A549 (cell line): ENCODE data around the gene CDK16. TPM values are rescaled to one million over a fixed set of nuclear protein-coding genes. Genes with fewer than 3 reads are reported as not detected.

Experiments used
- ATAC-seq, 2 experiments: fragments of 200-7000 bp in 1 of 2; fragments of >200 bp in 1 of 2; cut with Nextera tagmentation in 1 of 2; cut with Tn5 transposase in 1 of 2; 3 replicates each; pipeline versions ENCODE4 v1.8.0 to v1.9.1; 2018 to 2020; ENCODE audit warnings: mild to moderate bottlenecking in 1 of 2, moderate library complexity in 1 of 2
- CTCF ChIA-PET: fragments of 300-600 bp; sonication (Branson Sonifier 250); formaldehyde crosslinking; extraction: SDS; loops from one replicate; lab custom pipeline; 2021; ENCODE audit warnings: antibody characterized with exemption, inconsistent platforms; lab: Yijun Ruan, JAX
- POLR2A ChIA-PET: fragments of 350-600 bp; formaldehyde crosslinking; extraction: SDS; loops from one replicate; lab custom pipeline; 2021; ENCODE audit warnings: antibody characterized with exemption, inconsistent platforms; lab: Yijun Ruan, JAX
- DNase-seq, 2 experiments: peaks; one replicate each; pipeline versions ENCODE4 v3.0.0 to v3.0.0-alpha.2; 2011 to 2016; ENCODE audit warnings: low read depth in 1 of 2, low spot score in 1 of 2
- FAIRE-seq: peaks from 2 replicates; lab custom pipeline; 2011; peaks lifted over from hg19 to GRCh38; lab: Jason Lieb, UNC
- H3K27ac ChIP-seq, 2 experiments: fragments of >200 bp; sonication (Bioruptor Twin); formaldehyde crosslinking; 3 replicates each; pipeline ENCODE4 v1.5.1; 2016 to 2017
- H3K4me1 ChIP-seq: fragments of >200 bp; sonication (Bioruptor Twin); formaldehyde crosslinking; 3 replicates; pipeline ENCODE4 v1.6.1; 2016
- H3K4me2 ChIP-seq: fragments of >200 bp; sonication (Bioruptor Twin); formaldehyde crosslinking; 3 replicates; pipeline ENCODE4 v1.6.1; 2016
- H3K4me3 ChIP-seq: fragments of >200 bp; sonication (Bioruptor Twin); formaldehyde crosslinking; 3 replicates; pipeline ENCODE4 v1.5.1; 2016
- H3K9me3 ChIP-seq: fragments of >200 bp; sonication (Bioruptor Twin); formaldehyde crosslinking; 3 replicates; pipeline ENCODE4 v1.6.1; 2016
- BHLHE40 ChIP-seq: IDR thresholded peaks from 2 replicates; pipeline ENCODE4 v1.6.1; 2012; ENCODE audit warnings: low read depth, low read length, inconsistent platforms
- CTCF ChIP-seq: fragments of >200 bp; sonication (Bioruptor Twin); formaldehyde crosslinking; IDR thresholded peaks from 3 replicates; pipeline ENCODE4 v1.5.1; 2016
- EP300 ChIP-seq, 2 experiments: fragments of >200 bp; sonication (Bioruptor Twin); formaldehyde crosslinking; IDR thresholded peaks; 2 replicates in 1 of 2; 3 replicates in 1 of 2; pipeline ENCODE4 v1.6.1; 2016 to 2017
- FOXS1 ChIP-seq: fragments of 250-450 bp; sonication (Bioruptor Pico); IDR thresholded peaks from 2 replicates; pipeline ENCODE4 v1.5.0; 2020; ENCODE audit warnings: mild to moderate bottlenecking, moderate library complexity
- GATA3 ChIP-seq: IDR thresholded peaks from 2 replicates; pipeline ENCODE4 v1.6.1; 2012; ENCODE audit warnings: borderline replicate concordance
- HDAC2 ChIP-seq: fragments of 200-600 bp; sonication (generic); IDR thresholded peaks from 2 replicates; pipeline ENCODE4 v1.6.1; 2016
- HOXB5 ChIP-seq: fragments of 250-450 bp; sonication (Bioruptor Pico); IDR thresholded peaks from 2 replicates; pipeline ENCODE4 v1.5.0; 2020; ENCODE audit warnings: mild to moderate bottlenecking, moderate library complexity
- JUN ChIP-seq, 2 experiments: fragments of >200 bp; sonication (Bioruptor Twin); formaldehyde crosslinking; IDR thresholded peaks; 2 replicates in 1 of 2; 3 replicates in 1 of 2; pipeline ENCODE4 v1.6.1; 2016 to 2017
- MAFK ChIP-seq: fragments of 450-650 bp; IDR thresholded peaks from 2 replicates; pipeline ENCODE4 v1.6.1; 2014; ENCODE audit not compliant: partially characterized antibody
- MAZ ChIP-seq: fragments of 150-350 bp; IDR thresholded peaks from 2 replicates; pipeline ENCODE4 v1.6.1; 2014; ENCODE audit warnings: antibody characterized with exemption, low read depth, low read length, borderline replicate concordance
- POLR2A ChIP-seq: IDR thresholded peaks from 2 replicates; pipeline ENCODE4 v1.6.1; 2012; ENCODE audit warnings: mild to moderate bottlenecking, low read length
- RARB ChIP-seq: fragments of 250-450 bp; sonication (Bioruptor Pico); IDR thresholded peaks from 2 replicates; pipeline ENCODE4 v1.8.0; 2021; ENCODE audit warnings: mild to moderate bottlenecking, moderate library complexity
- REST ChIP-seq: fragments of 200-600 bp; sonication (generic); IDR thresholded peaks from 2 replicates; pipeline ENCODE4 v1.6.1; 2016; ENCODE audit warnings: antibody characterized with exemption, mild to moderate bottlenecking, moderate library complexity
- RNF2 ChIP-seq: fragments of 200-600 bp; sonication (generic); IDR thresholded peaks from 2 replicates; pipeline ENCODE4 v1.6.1; 2016; ENCODE audit warnings: low read depth, mild to moderate bottlenecking, antibody characterized with exemption, moderate library complexity, borderline replicate concordance
- SMC3 ChIP-seq: fragments of >200 bp; sonication (Bioruptor Twin); formaldehyde crosslinking; IDR thresholded peaks from 3 replicates; pipeline ENCODE4 v1.6.1; 2018; ENCODE audit warnings: inconsistent platforms
- SREBF2 ChIP-seq: fragments of 450-650 bp; IDR thresholded peaks from 2 replicates; pipeline ENCODE4 v1.6.1; 2014; ENCODE audit warnings: mild to moderate bottlenecking, moderate library complexity
- TP53 ChIP-seq: fragments of 250-450 bp; sonication (Bioruptor Pico); IDR thresholded peaks from 2 replicates; pipeline ENCODE4 v1.5.0; 2021; ENCODE audit warnings: mild to moderate bottlenecking, moderate library complexity
- ZC3H11A ChIP-seq: fragments of 450-650 bp; IDR thresholded peaks from 2 replicates; pipeline ENCODE4 v1.6.1; 2014; ENCODE audit warnings: antibody characterized with exemption, mild to moderate bottlenecking
- ZFP36 ChIP-seq: fragments of 450-650 bp; IDR thresholded peaks from 2 replicates; pipeline ENCODE4 v1.6.1; 2014; ENCODE audit warnings: borderline replicate concordance; ENCODE audit not compliant: partially characterized antibody
- ZSCAN20 ChIP-seq: fragments of 250-450 bp; sonication (Bioruptor Pico); IDR thresholded peaks from 2 replicates; pipeline ENCODE4 v1.8.0; 2022; ENCODE audit warnings: mild to moderate bottlenecking, moderate library complexity
- WGBS: methylation state at CpG from one replicate; pipeline ENCODE4 v1.1.6; 2017; ENCODE audit errors: missing lambda C conversion rate; 5-methylcytosine and 5-hydroxymethylcytosine counted together
- polyA plus RNA-seq, 4 experiments: library from polyadenylated mRNA; depleted of rRNA in 3 of 4; stranded (reverse); fragments of >200 nt; fragmentation: RNase III in 1 of 4; extraction: RNeasy Plus Mini Kit Qiagen cat#74134 plus additional on column Dnase treatment in 1 of 4; gene quantifications; 2 replicates in 3 of 4; 3 replicates in 1 of 4; pipeline ENCODE4 v1.2.3, GENCODE V29; 2011 to 2017

The CDK16 gene
- polyA plus RNA-seq, 2 of the 4 experiments (the other 2 are of a cell fraction) = 105 to 111 TPM

GRCh38 chrX:47222751-47223350 is 4.4 kb downstream of the CDK16 start:
- Histone ChIP-seq H3K9me3 (no peaks in the 10 kb centered on the region), H3K4me3 (no peak overlapping the region), H3K4me1 (peaks cover 16% of the 10 kb centered on the region; the same call in 1 of the 3 replicates), H3K4me2 (no peak overlapping the region), H3K27ac (no peak overlapping the region)
- 92% methylated on average over 8 of the region's 10 CpGs for WGBS
- FAIRE-seq (no peak), DNase-seq (no peak), ATAC-seq (no peak)
- POLR2A ChIA-PET = no interaction called here
- TF ChIP-seq SMC3 = no peak
- no peak for TF ChIP-seq HOXB5
- TF ChIP-seq ZSCAN20 = no peak
- TF ChIP-seq RNF2 = no peak
- TF ChIP-seq CTCF = no peak
- TF ChIP-seq ZFP36 = no peak
- no peak for TF ChIP-seq TP53
- TF ChIP-seq EP300 (IDR thresholded peaks at IDR 0.05) = no peak
- no peak for TF ChIP-seq JUN (IDR thresholded peaks at IDR 0.05)
- no peak for TF ChIP-seq HDAC2
- no peak for TF ChIP-seq REST
- no peak for TF ChIP-seq MAZ
- CTCF ChIA-PET = no interaction called here

GRCh38 chrX:47223476-47224250 is 5.2 kb downstream of the CDK16 start:
- POLR2A ChIA-PET = no interaction called here
- DNase-seq = no peak
- Histone ChIP-seq H3K9me3 (no peaks in the 10 kb centered on the region), H3K4me3 (no peak overlapping the region)
- TF ChIP-seq MAFK = no peak
- TF ChIP-seq BHLHE40 = no peak
- no peak for TF ChIP-seq POLR2A
- no peak for TF ChIP-seq RNF2
- TF ChIP-seq SREBF2 = no peak
- TF ChIP-seq ZSCAN20 = no peak
- no peak for TF ChIP-seq RARB (CRISPR knock-in tag)
- TF ChIP-seq GATA3 = no peak
- no peak for TF ChIP-seq FOXS1 (CRISPR knock-in tag)
- TF ChIP-seq ZC3H11A = no peak
- no peak for TF ChIP-seq REST
- TF ChIP-seq, all 56 proteins: peak for 0
- FAIRE-seq (no peak), ATAC-seq (no peak)
- H3K4me1 ChIP-seq = peaks cover 16% of the 10 kb centered on the region; the same call in 1 of the 3 replicates
- H3K4me2 ChIP-seq = no peak overlapping the region
- CTCF ChIA-PET = no interaction called here
- H3K27ac ChIP-seq = no peak overlapping the region
- WGBS = 97% methylated on average over 13 of the region's 13 CpGs
